WTC11 (cell line): Measurements from ENCODE around the gene PPP1R2C. TPM values are rescaled to one million over a fixed set of nuclear protein-coding genes. Genes with fewer than 3 reads are reported as not detected.

Experiments
- ATAC-seq: fragments of 200-7000 bp; cut with Tn5 transposase; 2 replicates; pipeline ENCODE4 v1.10.0; 2021; ENCODE audit warnings: mild to moderate bottlenecking, moderate library complexity
- CTCF ChIA-PET: fragments of 300-600 bp; sonication (Branson Sonifier 250); formaldehyde crosslinking; loops from one replicate; lab custom pipeline; 2021; ENCODE audit warnings: antibody characterized with exemption; lab: Charles Lee
- POLR2A ChIA-PET: fragments of 350-600 bp; sonication (Branson Sonifier 250); formaldehyde crosslinking; loops from one replicate; lab custom pipeline; 2021; ENCODE audit warnings: antibody characterized with exemption; lab: Charles Lee
- DNase-seq: peaks from one replicate; pipeline ENCODE4 v3.0.0; 2021; ENCODE audit warnings: low spot score
- H3K27ac Mint-ChIP-seq: 2 replicates; pipeline ENCODE4 v1.8.0; 2021; ENCODE audit warnings: mixed read lengths
- H3K27me3 Mint-ChIP-seq: 2 replicates; pipeline ENCODE4 v1.8.0; 2021; ENCODE audit warnings: low read depth, mild to moderate bottlenecking, moderate library complexity, mixed read lengths
- H3K36me3 Mint-ChIP-seq: 2 replicates; pipeline ENCODE4 v1.8.0; 2021; ENCODE audit warnings: mixed read lengths
- H3K4me1 Mint-ChIP-seq: 2 replicates; pipeline ENCODE4 v1.8.0; 2022; ENCODE audit warnings: mixed read lengths
- H3K4me3 Mint-ChIP-seq: 2 replicates; pipeline ENCODE4 v1.8.0; 2021; ENCODE audit warnings: mild to moderate bottlenecking, moderate library complexity, mixed read lengths
- H3K9me3 Mint-ChIP-seq: 2 replicates; pipeline ENCODE4 v1.8.0; 2021; ENCODE audit warnings: mixed read lengths
- IRF2 ChIP-seq: sonication (generic); formaldehyde crosslinking; IDR thresholded peaks from 2 replicates; pipeline ENCODE4 v1.8.0; 2022; ENCODE audit warnings: low read depth, missing genetic modification reagents, borderline replicate concordance
- NFATC4 ChIP-seq: fragments of 250-450 bp; sonication (Bioruptor Pico); IDR thresholded peaks from 2 replicates; pipeline ENCODE4 v1.9.0; 2021; ENCODE audit warnings: mild to moderate bottlenecking
- NFE2L1 ChIP-seq: sonication (generic); formaldehyde crosslinking; IDR thresholded peaks from 2 replicates; pipeline ENCODE4 v1.8.1; 2023; ENCODE audit warnings: missing genetic modification reagents
- PRRX2 ChIP-seq: fragments of 250-450 bp; sonication (Bioruptor Pico); IDR thresholded peaks from 2 replicates; pipeline ENCODE4 v1.8.0; 2021; ENCODE audit warnings: mild to moderate bottlenecking
- RELA ChIP-seq: sonication (generic); formaldehyde crosslinking; IDR thresholded peaks from 2 replicates; pipeline ENCODE4 v1.8.1; 2022; ENCODE audit warnings: missing genetic modification reagents, mild to moderate bottlenecking, borderline replicate concordance
- SMAD4 ChIP-seq: sonication (generic); formaldehyde crosslinking; IDR thresholded peaks from 2 replicates; pipeline ENCODE4 v1.8.0; 2022; ENCODE audit warnings: mild to moderate bottlenecking, missing genetic modification reagents
- TCF7 ChIP-seq: sonication (generic); formaldehyde crosslinking; IDR thresholded peaks from 2 replicates; pipeline ENCODE4 v1.8.0; 2022; ENCODE audit warnings: mild to moderate bottlenecking, low read depth, missing genetic modification reagents, moderate library complexity
- ZNF396 ChIP-seq: fragments of 250-450 bp; sonication (Bioruptor Pico); IDR thresholded peaks from 2 replicates; pipeline ENCODE4 v1.8.0; 2021; ENCODE audit warnings: mild to moderate bottlenecking, moderate library complexity, borderline replicate concordance
- total RNA-seq: library from RNA; stranded (reverse); gene quantifications from 3 replicates; pipeline ENCODE4 v1.2.3, GENCODE V29; 2021
- TF ChIP-seq, protein P1 (sequence below): sonication (generic); formaldehyde crosslinking; IDR thresholded peaks from 2 replicates; pipeline ENCODE4 v1.8.1; 2023; ENCODE audit warnings: mild to moderate bottlenecking, missing genetic modification reagents, moderate library complexity
- TF ChIP-seq, protein P2 (sequence below): fragments of 250-450 bp; sonication (Bioruptor Pico); IDR thresholded peaks from 2 replicates; pipeline ENCODE4 v2.1.2; 2022; ENCODE audit warnings: mild to moderate bottlenecking, moderate library complexity
- TF ChIP-seq, protein P3 (sequence below): sonication (generic); formaldehyde crosslinking; IDR thresholded peaks from 2 replicates; pipeline ENCODE4 v1.8.0; 2023; ENCODE audit warnings: missing genetic modification reagents, mild to moderate bottlenecking, borderline replicate concordance
- TF ChIP-seq, protein P4 (sequence below): sonication (generic); formaldehyde crosslinking; conservative IDR thresholded peaks from 2 replicates; pipeline ENCODE4 v1.8.1; 2023; ENCODE audit warnings: mild to moderate bottlenecking, low read depth, missing genetic modification reagents, moderate library complexity
- TF ChIP-seq, protein P5 (sequence below): sonication (generic); formaldehyde crosslinking; IDR thresholded peaks from 2 replicates; pipeline ENCODE4 v1.8.0; 2023; ENCODE audit warnings: mild to moderate bottlenecking, missing genetic modification reagents
- TF ChIP-seq, protein P6 (sequence below): sonication (generic); formaldehyde crosslinking; IDR thresholded peaks from 2 replicates; pipeline ENCODE4 v1.8.1; 2022; ENCODE audit warnings: low read depth, missing genetic modification reagents, borderline replicate concordance
- TF ChIP-seq, protein P7 (sequence below): fragments of 200-600 bp; IDR thresholded peaks from 2 replicates; pipeline ENCODE4 v1.8.0; 2022; ENCODE audit warnings: antibody characterized with exemption

The PPP1R2C gene
- total RNA-seq, 1 experiment from 2014 or later = not detected

DNA sequence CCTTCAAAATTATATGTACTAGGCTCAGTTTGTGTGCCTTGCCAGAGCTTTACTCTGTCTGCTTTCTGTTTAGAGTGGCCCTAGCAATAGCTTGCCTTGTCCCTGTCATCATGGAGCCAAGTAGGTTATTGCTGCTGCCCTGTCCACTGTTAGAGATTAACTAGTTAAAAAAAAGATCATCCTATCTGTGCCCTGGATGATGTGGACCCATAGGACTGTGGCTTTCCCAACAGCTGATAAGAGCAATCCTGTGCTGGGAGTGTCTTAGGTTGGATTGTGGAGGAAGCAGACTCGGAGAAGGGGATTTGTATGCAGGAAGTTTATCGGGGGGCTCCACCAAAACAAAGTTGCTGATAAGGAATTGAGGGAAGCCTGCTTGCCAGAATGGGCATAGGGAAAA, 23.8 kb downstream of the PPP1R2C start:
- peaks cover 3% of the 10 kb centered on the region for H3K27me3 Mint-ChIP-seq
- no peak overlapping the region for H3K4me3 Mint-ChIP-seq
- H3K9me3 Mint-ChIP-seq = peaks cover 16% of the 10 kb centered on the region
- H3K36me3 Mint-ChIP-seq = peaks cover 10% of the 10 kb centered on the region; the same call in 1 of the 2 replicates
- CTCF ChIA-PET = no interaction called here
- H3K27ac Mint-ChIP-seq = no peak overlapping the region
- H3K4me1 Mint-ChIP-seq = peaks cover 12% of the 10 kb centered on the region
- no peak for ATAC-seq
- TF ChIP-seq, protein P1, sequence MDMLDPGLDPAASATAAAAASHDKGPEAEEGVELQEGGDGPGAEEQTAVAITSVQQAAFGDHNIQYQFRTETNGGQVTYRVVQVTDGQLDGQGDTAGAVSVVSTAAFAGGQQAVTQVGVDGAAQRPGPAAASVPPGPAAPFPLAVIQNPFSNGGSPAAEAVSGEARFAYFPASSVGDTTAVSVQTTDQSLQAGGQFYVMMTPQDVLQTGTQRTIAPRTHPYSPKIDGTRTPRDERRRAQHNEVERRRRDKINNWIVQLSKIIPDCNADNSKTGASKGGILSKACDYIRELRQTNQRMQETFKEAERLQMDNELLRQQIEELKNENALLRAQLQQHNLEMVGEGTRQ (CRISPR knock-in tag) = no peak
- TF ChIP-seq, protein P2, sequence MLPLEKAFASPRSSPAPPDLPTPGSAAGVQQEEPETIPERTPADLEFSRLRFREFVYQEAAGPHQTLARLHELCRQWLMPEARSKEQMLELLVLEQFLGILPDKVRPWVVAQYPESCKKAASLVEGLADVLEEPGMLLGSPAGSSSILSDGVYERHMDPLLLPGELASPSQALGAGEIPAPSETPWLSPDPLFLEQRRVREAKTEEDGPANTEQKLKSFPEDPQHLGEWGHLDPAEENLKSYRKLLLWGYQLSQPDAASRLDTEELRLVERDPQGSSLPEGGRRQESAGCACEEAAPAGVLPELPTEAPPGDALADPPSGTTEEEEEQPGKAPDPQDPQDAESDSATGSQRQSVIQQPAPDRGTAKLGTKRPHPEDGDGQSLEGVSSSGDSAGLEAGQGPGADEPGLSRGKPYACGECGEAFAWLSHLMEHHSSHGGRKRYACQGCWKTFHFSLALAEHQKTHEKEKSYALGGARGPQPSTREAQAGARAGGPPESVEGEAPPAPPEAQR (CRISPR knock-in tag) = no peak
- TF ChIP-seq ZNF396 (CRISPR knock-in tag) = no peak
- TF ChIP-seq, protein P3, sequence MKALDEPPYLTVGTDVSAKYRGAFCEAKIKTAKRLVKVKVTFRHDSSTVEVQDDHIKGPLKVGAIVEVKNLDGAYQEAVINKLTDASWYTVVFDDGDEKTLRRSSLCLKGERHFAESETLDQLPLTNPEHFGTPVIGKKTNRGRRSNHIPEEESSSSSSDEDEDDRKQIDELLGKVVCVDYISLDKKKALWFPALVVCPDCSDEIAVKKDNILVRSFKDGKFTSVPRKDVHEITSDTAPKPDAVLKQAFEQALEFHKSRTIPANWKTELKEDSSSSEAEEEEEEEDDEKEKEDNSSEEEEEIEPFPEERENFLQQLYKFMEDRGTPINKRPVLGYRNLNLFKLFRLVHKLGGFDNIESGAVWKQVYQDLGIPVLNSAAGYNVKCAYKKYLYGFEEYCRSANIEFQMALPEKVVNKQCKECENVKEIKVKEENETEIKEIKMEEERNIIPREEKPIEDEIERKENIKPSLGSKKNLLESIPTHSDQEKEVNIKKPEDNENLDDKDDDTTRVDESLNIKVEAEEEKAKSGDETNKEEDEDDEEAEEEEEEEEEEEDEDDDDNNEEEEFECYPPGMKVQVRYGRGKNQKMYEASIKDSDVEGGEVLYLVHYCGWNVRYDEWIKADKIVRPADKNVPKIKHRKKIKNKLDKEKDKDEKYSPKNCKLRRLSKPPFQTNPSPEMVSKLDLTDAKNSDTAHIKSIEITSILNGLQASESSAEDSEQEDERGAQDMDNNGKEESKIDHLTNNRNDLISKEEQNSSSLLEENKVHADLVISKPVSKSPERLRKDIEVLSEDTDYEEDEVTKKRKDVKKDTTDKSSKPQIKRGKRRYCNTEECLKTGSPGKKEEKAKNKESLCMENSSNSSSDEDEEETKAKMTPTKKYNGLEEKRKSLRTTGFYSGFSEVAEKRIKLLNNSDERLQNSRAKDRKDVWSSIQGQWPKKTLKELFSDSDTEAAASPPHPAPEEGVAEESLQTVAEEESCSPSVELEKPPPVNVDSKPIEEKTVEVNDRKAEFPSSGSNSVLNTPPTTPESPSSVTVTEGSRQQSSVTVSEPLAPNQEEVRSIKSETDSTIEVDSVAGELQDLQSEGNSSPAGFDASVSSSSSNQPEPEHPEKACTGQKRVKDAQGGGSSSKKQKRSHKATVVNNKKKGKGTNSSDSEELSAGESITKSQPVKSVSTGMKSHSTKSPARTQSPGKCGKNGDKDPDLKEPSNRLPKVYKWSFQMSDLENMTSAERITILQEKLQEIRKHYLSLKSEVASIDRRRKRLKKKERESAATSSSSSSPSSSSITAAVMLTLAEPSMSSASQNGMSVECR (CRISPR knock-in tag) = no peak
- TF ChIP-seq, protein P4, sequence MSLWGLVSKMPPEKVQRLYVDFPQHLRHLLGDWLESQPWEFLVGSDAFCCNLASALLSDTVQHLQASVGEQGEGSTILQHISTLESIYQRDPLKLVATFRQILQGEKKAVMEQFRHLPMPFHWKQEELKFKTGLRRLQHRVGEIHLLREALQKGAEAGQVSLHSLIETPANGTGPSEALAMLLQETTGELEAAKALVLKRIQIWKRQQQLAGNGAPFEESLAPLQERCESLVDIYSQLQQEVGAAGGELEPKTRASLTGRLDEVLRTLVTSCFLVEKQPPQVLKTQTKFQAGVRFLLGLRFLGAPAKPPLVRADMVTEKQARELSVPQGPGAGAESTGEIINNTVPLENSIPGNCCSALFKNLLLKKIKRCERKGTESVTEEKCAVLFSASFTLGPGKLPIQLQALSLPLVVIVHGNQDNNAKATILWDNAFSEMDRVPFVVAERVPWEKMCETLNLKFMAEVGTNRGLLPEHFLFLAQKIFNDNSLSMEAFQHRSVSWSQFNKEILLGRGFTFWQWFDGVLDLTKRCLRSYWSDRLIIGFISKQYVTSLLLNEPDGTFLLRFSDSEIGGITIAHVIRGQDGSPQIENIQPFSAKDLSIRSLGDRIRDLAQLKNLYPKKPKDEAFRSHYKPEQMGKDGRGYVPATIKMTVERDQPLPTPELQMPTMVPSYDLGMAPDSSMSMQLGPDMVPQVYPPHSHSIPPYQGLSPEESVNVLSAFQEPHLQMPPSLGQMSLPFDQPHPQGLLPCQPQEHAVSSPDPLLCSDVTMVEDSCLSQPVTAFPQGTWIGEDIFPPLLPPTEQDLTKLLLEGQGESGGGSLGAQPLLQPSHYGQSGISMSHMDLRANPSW (CRISPR knock-in tag) = no peak
- no peak for TF ChIP-seq PRRX2
- no peak for TF ChIP-seq SMAD4
- POLR2A ChIA-PET = no interaction called here
- no peak for DNase-seq

DNA sequence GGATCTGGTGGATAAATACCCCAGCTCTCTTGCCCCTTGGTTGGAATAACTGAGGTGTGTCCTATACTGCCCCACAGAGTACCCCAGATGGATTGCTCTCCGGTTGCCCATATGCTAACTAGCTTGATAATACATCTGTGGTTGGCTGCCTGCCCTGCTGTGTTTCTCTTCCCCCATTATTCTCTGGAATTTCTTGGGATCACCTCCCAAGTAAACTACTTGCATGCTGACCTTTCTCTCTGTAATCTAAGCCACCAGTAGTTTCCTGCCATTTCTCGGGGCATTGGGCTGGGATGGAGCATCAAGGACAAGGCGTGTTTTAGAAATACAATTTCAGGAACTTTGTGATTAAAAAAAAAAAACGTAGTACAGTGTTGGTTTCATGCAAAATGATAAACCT, 25.2 kb downstream of the PPP1R2C start:
- no peak for DNase-seq
- H3K4me1 Mint-ChIP-seq = peaks cover 20% of the 10 kb centered on the region
- H3K9me3 Mint-ChIP-seq = peaks cover 16% of the 10 kb centered on the region
- TF ChIP-seq RELA (CRISPR knock-in tag) (no peak), NFATC4 (CRISPR knock-in tag) (no peak), NFE2L1 (CRISPR knock-in tag) (no peak), TCF7 (CRISPR knock-in tag) (no peak), IRF2 (CRISPR knock-in tag) (no peak)
- TF ChIP-seq, protein P1 (CRISPR knock-in tag) = no peak
- TF ChIP-seq, protein P5, sequence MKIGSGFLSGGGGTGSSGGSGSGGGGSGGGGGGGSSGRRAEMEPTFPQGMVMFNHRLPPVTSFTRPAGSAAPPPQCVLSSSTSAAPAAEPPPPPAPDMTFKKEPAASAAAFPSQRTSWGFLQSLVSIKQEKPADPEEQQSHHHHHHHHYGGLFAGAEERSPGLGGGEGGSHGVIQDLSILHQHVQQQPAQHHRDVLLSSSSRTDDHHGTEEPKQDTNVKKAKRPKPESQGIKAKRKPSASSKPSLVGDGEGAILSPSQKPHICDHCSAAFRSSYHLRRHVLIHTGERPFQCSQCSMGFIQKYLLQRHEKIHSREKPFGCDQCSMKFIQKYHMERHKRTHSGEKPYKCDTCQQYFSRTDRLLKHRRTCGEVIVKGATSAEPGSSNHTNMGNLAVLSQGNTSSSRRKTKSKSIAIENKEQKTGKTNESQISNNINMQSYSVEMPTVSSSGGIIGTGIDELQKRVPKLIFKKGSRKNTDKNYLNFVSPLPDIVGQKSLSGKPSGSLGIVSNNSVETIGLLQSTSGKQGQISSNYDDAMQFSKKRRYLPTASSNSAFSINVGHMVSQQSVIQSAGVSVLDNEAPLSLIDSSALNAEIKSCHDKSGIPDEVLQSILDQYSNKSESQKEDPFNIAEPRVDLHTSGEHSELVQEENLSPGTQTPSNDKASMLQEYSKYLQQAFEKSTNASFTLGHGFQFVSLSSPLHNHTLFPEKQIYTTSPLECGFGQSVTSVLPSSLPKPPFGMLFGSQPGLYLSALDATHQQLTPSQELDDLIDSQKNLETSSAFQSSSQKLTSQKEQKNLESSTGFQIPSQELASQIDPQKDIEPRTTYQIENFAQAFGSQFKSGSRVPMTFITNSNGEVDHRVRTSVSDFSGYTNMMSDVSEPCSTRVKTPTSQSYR = no peak
- TF ChIP-seq, protein P6, sequence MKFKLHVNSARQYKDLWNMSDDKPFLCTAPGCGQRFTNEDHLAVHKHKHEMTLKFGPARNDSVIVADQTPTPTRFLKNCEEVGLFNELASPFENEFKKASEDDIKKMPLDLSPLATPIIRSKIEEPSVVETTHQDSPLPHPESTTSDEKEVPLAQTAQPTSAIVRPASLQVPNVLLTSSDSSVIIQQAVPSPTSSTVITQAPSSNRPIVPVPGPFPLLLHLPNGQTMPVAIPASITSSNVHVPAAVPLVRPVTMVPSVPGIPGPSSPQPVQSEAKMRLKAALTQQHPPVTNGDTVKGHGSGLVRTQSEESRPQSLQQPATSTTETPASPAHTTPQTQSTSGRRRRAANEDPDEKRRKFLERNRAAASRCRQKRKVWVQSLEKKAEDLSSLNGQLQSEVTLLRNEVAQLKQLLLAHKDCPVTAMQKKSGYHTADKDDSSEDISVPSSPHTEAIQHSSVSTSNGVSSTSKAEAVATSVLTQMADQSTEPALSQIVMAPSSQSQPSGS = no peak
- TF ChIP-seq, protein P7, sequence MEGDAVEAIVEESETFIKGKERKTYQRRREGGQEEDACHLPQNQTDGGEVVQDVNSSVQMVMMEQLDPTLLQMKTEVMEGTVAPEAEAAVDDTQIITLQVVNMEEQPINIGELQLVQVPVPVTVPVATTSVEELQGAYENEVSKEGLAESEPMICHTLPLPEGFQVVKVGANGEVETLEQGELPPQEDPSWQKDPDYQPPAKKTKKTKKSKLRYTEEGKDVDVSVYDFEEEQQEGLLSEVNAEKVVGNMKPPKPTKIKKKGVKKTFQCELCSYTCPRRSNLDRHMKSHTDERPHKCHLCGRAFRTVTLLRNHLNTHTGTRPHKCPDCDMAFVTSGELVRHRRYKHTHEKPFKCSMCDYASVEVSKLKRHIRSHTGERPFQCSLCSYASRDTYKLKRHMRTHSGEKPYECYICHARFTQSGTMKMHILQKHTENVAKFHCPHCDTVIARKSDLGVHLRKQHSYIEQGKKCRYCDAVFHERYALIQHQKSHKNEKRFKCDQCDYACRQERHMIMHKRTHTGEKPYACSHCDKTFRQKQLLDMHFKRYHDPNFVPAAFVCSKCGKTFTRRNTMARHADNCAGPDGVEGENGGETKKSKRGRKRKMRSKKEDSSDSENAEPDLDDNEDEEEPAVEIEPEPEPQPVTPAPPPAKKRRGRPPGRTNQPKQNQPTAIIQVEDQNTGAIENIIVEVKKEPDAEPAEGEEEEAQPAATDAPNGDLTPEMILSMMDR = no peak
- TF ChIP-seq, all 79 proteins: peak for 0
- ChIA-PET POLR2A (no interaction called here), CTCF (interaction anchor here (0.6 kb wide), 1 partner anchor 37 kb away, joined by 3 read pairs; no protein-coding TSS in a partner anchor)
- H3K27ac Mint-ChIP-seq = no peak overlapping the region
- H3K27me3 Mint-ChIP-seq = peaks cover 3% of the 10 kb centered on the region
- H3K36me3 Mint-ChIP-seq = peaks cover 10% of the 10 kb centered on the region; the same call in 1 of the 2 replicates
- ATAC-seq = no peak
- H3K4me3 Mint-ChIP-seq = no peak overlapping the region
